HG02642 (cell line): ENCODE data around the gene SYPL2.

ENCODE experiments used
- ATAC-seq: cut with Tn5 transposase; IDR thresholded peaks from one replicate; pipeline ENCODE4 v1.9.1; 2021; ENCODE audit warnings: mild to moderate bottlenecking; ENCODE audit not compliant: unreplicated experiment, poor library complexity

The SYPL2 gene

GRCh38 chr1:109490029-109490933 is 23.9 kb downstream of the SYPL2 start:
- no peak for ATAC-seq

DNA sequence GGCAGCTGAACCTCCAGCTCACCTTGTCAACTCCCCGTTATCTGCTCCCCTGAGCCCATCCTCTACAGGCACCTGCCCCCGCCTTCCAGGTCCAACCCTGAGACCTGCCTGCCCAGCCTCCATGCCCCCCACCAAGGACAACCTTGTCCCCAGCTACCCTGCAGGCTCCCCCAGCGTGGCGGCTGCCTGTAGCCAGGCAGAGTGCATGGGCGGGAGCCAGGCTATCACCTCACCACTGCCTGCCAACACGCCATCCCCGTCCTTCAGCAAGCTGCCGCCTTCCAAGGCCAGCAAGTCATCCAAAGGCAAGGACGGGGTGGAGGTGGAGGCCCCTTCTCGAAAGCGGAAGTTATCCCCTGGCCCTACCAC is 24.6 kb downstream of the SYPL2 start:
- ATAC-seq = no peak

GRCh38 chr1:109491372-109491771 is 25.0 kb downstream of the SYPL2 start:
- ATAC-seq = no peak

GRCh38 chr1:109492779-109493178 is 26.4 kb downstream of the SYPL2 start:
- ATAC-seq = no peak

GRCh38 chr1:109493227-109493626 is 26.9 kb downstream of the SYPL2 start:
- ATAC-seq = no peak

DNA sequence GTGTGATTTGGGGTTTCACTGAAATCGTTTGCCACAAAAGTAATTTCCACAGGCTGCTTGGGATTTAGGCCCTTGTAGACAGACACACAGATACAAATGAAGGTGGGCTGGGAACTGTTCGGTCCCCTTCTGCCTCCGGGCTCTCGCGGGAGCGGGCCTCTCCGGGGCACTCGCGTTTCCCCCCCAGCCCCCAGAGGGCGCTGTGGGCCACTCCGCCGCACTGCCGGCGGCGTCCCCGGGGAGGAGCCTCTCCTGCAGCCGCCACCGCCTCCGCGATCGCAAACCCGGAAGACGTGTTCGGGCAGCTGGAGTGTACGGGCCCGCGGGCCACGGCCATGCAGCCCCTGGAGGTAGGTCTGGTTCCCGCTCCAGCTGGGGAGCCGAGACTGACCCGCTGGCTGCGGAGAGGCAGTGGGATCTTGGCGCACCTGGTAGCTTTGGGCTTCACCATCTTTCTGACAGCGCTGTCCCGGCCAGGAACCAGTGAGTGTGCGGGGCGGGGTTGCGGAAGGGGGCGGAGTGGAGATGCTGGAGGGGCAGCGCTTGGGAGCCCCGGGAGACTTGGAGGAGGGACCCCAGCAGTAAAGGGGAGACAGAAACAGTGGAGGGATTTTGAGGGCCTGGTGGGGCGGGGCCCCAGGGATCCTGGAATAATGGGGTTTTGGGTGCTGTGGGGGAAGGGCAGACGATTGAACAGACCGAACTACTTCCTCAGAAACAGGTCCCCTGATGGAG is 27.6 kb downstream of the SYPL2 start, which contains the start of gene CYB561D1:
TSS of gene CYB561D1 (plus strand) at position 290 of the 735 bp plus-strand sequence. CDS start at position 336, 46 bp downstream.
- peak; percentile 89 for ATAC-seq

GRCh38 chr1:109495738-109496137 is 29.4 kb downstream of the SYPL2 start:
- no peak for ATAC-seq

DNA sequence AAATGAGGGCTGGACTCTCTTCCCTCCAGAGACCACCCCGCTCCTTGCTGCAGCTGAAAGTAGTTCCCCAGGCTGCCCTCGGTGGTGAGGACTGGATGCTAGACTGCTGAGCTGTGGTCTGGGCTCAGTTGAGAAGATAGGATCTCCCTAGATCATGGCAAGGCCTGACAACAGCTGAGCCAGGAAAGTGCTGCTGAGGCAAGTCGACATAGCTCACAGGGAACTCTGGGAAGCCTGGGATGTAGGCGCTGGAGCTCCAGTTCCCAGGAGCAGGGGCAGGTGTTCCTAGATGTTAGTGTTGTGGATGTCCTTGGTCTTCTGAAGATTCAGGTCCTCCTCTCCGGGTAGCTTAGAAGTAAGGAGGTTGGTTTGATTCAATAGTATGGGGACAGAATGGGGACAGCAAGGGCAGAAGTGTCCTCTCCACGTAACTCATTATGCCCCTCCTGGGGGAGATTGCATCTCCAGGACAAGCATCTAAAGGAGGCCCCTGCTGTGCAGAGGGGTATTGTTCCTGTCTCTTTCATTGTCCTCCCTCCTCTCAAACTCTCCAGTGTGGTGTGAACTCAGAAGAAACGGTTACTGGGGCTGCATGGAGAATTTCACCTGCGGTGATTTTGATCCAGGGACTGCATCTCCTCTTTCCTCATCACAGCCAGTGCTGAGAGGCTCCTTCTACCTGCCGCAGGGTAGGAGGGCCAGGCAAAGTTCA is 31.3 kb downstream of the SYPL2 start:
- no peak for ATAC-seq

DNA sequence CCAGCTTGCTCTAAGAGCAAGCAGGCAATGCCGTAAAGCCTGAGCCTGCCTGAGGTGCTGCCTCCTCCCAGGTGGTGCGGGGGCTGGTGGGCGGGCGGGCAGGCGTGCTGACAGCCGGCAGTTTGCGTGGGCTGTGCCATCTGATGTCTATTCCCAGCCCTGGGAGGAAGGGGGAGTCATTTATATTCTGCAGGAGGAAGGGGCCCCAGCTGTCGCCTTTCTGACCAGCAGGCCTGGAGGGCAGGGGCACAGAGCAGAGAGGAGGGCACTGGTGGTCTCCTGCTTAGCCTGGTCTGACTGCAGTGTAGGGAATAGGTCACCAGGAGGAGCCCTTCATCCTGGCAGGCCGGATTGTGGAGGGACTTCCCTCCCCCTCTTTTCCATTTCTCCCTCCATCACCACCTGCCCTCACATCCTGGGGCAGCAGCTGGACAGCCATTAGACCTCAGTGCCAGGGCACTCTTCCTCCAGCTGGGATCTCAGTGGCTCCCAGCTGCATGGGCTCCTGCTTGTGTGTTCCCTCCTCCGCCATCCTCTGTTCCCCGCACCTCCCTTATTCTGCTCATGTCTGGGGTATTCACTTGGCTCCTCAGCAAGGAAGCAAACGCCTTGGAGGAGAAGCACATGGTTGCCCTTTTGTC is 31.9 kb downstream of the SYPL2 start:
- ATAC-seq = no peak

DNA sequence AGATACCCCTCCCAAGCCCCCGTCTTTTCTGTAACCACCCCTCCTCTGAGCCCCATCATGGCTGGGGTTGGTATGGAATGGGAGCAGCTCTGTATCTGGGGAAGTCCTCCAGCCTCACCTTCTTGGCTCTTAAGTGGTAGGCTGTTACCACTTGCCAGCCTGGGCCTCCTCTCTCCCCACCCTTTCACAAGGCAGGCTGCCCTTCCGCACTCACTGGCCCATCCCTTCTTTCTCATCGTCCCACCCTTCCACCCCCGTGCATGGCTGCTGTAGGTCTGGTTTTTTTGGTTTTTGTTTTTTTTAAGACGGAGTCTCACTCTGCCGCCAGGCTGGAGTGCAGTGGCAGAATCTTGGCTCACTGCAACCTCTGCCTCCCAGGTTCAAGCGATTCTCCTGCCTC is 32.7 kb downstream of the SYPL2 start:
- no peak for ATAC-seq

- no peak for ATAC-seq
Observed at GRCh38 chr1:109499661-109500536, 33.6 kb downstream of the SYPL2 start.

DNA sequence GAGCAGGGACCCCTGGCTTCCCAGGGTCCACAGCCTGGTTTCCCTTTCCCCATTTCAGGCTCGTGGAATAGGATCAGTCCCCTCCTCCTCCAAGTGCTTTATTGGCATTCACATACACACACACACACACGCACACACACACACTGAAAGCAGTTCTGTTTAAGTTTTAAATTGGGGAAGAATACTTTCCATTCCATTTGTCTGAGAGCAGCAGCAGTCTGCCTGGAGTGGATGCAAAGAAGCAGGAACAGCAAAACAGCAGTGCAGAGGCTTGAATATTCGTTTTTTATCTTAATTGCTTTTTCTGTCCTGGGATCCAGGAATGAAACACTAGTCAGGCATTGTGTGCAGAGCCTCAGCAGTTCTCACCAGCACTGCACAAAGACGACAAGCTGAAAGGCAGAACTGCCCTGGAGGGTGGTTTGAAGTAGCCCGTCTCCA is 34.6 kb downstream of the SYPL2 start:
- no peak for ATAC-seq

DNA sequence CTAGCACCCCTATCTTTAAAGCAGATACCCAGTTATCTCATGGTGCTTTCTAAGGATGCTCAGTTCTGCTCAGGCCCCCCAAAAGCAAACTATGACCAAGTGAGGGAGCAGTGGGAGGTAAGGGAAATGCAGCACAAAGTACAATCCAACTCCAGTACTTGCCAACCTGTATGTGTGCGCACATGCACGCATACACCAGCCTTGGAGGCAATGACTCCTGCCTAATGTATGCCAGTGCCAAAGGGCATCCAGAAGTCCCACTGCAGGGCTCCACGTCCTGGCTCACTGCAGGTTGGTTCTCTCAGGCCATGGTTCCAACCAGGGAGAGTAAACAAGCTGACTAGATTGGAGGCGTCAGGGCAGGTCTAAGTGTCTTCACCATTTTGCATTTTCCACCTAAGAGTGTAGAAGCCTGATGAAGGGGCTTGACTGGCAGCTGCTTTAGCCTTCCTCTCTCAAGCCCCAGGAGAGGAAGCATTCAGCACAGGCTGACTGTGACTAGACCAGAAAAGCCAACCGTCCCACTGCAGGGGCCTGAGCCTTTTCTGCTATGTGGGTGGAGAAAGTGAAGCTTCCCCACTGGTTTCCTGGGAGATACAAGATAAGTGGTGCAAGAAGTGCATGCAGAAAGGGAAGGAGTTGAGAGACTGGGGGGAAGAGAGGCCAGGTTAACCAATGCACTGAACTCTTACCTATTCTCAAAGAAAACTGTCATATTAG is 35.5 kb downstream of the SYPL2 start:
- ATAC-seq = no peak

GRCh38 chr1:109502364-109502851 is 36.1 kb downstream of the SYPL2 start:
- no peak for ATAC-seq

GRCh38 chr1:109503935-109504334 is 37.6 kb downstream of the SYPL2 start:
- no peak for ATAC-seq

DNA sequence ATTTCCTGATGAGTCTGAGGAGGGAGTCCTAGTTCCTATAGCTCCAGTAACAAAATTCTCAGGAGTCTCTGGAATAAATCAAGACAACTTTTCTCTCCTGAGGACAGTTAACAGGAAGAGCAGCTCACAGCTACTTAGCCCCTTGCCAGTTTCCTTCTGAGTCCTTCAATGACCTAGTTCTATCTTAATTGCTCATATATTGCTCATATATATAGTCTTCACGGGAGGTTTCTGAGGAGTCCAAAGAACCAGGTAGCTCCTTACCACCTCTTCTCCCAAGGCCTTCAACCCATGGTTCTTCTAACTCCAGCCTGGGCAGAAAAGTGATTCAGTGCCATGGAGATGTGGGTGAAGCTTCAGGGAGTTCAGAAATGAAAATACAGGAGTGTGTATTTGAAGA is 38.6 kb downstream of the SYPL2 start:
- no peak for ATAC-seq

DNA sequence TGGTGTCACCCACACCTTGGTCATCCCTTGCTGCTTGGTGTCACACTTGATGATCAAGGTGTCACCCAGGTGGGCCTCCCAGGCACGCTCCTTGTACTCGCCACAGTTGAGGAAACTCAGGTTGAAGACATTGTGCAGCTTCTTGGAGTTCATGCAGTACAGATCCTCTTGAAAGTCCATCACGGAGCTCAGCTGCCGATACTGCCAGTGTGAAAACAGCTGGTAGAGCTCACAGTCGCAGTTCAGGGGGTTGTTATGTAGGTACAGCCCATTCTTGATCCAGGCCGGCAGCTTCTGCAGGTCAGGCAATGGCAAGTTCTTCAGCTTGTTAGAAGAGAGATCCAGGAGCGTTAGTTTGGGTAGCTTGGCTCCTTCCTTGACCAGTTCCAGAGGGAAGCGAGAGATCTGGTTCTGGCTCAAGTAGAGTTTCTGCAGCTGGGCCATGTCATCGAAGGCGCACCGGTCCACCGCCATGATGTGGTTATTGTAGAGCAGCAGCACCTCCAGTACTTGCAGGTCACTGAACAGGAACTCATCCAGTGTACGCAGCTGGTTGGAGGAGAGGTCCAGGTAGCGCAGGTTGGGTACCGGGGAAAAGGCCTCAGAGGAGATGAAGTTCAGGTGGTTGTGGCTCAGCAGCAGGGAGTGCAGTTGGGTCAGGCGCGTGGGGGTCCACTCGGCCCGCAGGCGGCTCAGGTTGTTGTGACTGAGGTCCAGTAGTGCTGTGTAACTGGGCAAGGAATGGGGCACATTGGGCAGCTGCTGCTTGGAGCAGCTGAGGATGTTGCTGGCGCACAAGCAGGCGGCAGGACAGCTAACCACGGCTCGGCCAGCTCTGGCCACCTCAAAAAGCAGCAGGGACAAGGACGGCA is 41.9 kb downstream of the SYPL2 start:
- no peak for ATAC-seq

DNA sequence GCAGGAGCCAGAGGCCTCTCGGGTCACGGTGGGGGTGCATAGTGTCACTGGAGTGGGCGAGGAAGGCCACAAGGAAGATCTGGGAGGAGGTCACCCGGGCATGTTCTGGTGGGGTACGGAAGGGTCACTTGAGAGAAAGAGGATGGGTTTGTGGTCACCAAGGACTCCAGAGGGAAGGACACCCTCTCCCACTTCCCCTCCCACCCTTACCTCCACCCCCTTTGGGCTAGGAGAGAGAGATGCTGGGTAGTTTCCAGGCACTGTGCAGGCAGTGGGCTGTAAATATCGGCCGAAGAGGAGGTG is 42.5 kb downstream of the SYPL2 start:
- no peak for ATAC-seq
